Measurements from ENCODE around the gene CALY.

CALY gene

GRCh38 chr10:133281628-133282372, 54.9 kb downstream of the CALY start:
- ATAC-seq, result no peak

DNA sequence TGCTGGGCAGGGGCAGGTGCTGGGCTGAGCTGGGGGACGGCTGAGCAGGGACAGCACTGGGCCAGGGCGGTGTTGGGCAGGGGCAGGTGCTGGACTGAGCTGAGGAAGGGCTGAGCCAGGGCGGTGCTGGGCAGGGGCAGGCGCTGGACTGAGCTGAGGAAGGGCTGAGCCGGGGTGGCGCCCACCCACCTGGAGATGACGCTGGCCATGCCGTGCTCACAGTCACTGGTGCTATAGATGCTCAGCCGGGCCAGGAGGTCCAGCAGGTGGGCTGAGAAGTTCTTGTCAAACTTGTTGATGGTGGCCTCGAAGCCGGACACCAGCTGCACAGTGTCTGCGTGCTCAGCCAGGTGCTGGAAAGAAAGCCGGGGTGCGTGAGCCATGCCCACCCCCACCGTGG, 55.6 kb downstream of the CALY start:
- ATAC-seq, result no peak

DNA sequence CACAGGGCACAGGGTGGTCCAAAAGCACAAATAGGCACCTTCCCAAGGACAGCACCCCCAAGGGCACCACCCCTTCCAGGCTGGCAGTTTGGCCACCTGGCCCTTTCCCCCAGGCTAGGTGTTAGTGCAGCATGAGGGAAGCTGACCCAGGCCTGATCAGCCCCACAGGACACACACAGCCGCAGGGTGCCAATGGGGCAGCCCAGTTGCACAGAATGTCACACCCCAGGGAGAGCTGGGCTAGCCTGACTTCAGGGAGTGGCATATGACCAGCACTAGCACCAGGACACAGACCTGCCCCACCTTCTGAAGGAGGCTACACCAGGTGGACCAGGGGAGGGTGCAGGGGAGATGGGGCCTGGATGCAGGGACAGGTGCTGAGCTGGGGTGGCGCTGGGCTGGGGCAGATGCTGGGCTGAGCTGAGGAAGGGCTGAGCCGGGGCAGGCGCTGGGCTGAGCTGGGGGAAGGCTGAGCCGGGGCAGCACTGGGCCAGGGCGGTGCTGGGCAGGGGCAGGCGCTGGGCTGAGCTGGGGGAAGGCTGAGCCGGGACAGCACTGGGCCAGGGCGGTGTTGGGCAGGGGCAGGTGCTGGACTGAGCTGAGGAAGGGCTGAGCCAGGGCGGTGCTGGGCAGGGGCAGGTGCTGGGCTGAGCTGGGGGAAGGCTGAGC, 56.2 kb downstream of the CALY start:
- ATAC-seq, result no peak

DNA sequence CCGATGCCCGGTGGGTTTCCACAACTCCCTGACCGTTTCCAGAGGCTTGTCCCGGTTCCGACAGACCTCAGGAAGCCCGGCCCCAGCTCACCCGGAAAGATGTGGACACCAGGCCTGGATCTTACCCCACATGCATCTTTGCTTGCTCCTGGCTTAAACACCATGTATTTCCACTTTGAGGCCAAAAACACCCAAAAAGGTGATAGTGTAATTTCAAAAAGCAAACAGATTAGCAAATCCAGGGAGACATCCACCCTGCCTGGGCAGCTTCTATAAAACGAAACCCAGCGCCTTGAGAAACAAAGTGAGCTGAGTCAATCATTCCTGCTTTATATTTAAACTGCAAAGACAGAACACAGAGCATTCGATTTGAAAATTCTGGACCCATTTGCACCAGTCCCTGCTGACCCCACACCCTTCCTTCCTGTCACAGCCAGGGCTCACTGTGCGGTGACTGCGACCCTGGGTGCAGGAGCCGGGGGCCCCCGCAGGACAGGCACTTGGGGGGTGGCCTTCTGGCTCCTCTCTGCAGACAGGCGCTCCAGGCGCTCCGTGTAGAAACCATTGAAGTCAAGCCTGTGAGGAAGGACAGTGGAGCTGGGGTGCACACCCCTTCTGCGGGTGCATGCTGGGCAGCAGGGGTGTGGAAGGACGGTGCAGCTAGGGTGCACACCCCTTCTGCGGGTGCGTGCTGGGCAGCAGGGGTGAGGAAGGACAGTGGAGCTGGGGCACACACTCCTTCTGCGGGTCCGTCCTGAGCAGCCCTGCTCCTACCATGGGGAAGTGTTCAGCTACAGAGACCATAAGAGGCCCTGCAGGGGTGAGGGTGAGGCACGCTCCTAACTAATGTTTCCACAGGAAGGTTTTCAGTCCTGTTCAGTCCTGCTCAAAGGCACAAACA, 57.1 kb downstream of the CALY start:
- no peak for ATAC-seq

DNA sequence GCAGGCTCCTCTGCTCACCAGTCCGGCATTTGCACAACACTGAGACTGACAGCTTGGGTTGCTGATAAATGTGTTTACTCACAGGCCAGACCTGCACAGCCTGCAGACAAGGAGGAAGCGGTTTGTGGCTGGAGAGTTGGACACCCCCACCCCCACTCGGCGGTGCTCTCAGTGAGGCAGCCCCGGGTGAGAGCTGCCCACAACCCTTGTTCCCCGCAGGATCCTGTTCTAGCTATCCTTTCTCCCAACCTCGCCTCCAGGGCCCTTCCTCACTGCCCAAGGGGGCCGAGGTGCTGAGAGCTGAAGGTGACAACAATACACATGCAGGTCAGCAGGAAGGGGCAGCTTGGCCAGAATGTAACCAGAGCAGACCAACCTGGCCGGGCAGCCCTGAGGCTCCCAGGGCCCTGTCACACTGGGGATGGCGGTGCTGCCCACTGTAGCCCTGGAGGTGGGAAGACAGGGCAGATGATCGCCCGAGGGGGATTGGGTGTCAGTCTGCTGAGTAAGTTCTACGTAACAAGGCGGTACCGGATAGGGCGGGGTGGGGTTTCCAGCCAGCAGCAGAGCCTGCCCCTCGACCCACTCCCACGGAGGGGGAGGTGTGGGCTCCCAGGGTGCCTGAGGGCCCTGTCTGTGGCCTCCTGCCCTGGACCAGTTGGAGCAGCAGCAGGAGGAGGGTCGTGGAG, 58.0 kb downstream of the CALY start:
- peak in 1 of 2 donors; percentile 8 for ATAC-seq

GRCh38 chr10:133277993-133278576, 58.6 kb downstream of the CALY start:
- no peak for ATAC-seq

- ATAC-seq, result no peak
These were observed 59.3 kb downstream of the CALY start for GRCh38 chr10:133277277-133277992.

- ATAC-seq, result peak; percentile 41 to 44
These were observed 60.1 kb downstream of the CALY start, which contains the start of gene ADAM8 for GRCh38 chr10:133276435-133277201. TSS of gene ADAM8 (minus strand) at chr10:133276868. CDS start at chr10:133276817, 51 bp downstream.

- ATAC-seq, result no peak
These were observed 60.6 kb downstream of the CALY start for GRCh38 chr10:133276100-133276434.

DNA sequence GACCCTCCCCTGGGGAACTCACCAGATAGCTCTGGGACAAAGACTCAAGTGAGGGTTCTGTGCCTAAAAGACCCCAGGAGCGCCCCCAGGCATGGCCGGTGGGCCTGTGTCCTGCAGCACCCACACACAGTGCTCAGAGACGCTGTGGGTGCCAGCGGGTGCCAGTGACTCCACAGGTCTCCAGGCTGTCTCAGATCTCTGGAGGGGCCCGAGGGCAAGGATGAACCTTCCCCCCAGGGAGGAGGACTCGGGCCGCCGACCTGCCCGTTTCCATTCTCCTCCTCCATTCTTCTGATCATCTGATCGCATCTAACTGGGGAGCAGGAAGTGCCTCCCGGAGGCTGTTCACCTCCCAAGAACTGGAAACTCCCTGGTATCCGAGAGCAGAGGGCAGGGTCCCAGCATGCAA, 61.0 kb downstream of the CALY start:
- ATAC-seq, result peak; percentile 33 to 44

DNA sequence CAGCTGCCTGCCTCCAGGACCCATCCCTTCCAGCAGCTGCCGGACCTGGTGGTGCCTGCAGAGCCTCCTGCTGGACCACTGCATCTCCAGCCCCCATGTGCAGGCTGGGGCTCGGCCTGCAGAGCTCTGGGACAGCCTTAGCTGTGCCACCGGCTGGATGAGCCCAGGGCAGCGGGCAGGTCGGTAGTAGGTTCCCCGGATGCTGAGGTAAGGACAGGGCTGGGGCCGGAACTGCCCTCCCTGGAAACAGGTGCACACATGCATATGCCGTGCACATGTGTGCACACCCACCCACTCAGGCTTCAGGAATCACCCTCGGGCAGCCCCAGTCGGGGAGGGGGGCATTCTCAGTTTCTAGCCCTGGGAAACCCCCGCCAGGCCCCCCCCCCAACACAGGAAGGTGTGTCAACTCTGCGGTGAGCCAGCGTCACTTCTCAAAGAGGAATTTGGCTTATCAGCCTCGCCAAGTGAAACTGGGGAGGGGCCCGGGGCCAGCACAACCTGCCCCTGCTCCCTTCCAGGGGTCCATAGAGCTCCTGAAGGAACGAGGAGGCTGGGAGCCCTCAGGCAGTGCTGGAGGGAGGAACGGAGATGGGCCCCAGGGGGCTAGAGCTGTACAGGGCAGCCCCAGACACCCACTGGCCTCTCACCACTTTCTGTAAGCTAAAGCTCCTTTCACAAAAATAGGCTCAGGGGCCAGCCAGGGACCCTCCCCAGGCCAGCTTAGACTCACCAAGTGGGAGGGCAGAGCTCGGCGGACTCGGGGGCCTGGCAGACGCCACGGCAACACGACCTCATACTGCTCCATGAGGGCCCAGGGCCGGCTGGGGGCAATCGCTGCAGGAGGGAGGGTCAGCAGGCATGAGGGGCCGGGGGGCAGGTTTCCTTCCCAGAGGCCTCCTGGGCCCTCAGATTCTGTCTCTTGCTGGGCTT, 61.7 kb downstream of the CALY start:
- ATAC-seq, result peak; percentile 75 to 78

All from activated CD4-positive, CD25-positive, alpha-beta regulatory T cell treated with anti-CD3 and anti-CD28 coated beads, Interleukin-2, amount 50 U/mL, for 24 hours (primary cell).